ENCODE measurements around the gene MTURN. TPM values are rescaled to one million over a fixed set of nuclear protein-coding genes. Genes with fewer than 3 reads are reported as not detected.

Gene MTURN
- total RNA-seq, 4 donors from 2014 or later: 196 to 252 (median 225) TPM

GRCh38 chr7:30142710-30143109, 7.9 kb downstream of the MTURN start:
- peaks cover 38 to 100% (median 43%) of the 10 kb centered on the region in 3 donors for H3K4me1 ChIP-seq
- H3K27me3 ChIP-seq: no peaks in the 10 kb centered on the region
- H3K4me3 ChIP-seq: peak overlapping the region; percentile 8 to 11
- no peaks in the 10 kb centered on the region for H3K9me3 ChIP-seq
- TF ChIP-seq POLR2A (IDR thresholded peaks at IDR 0.05): peak in 1 of 2 donors; percentile 33
- TF ChIP-seq POLR2AphosphoS5 (IDR thresholded peaks at IDR 0.05): peak; percentile 76
- no peak for TF ChIP-seq EP300 (IDR thresholded peaks at IDR 0.05)
- TF ChIP-seq, protein P1, sequence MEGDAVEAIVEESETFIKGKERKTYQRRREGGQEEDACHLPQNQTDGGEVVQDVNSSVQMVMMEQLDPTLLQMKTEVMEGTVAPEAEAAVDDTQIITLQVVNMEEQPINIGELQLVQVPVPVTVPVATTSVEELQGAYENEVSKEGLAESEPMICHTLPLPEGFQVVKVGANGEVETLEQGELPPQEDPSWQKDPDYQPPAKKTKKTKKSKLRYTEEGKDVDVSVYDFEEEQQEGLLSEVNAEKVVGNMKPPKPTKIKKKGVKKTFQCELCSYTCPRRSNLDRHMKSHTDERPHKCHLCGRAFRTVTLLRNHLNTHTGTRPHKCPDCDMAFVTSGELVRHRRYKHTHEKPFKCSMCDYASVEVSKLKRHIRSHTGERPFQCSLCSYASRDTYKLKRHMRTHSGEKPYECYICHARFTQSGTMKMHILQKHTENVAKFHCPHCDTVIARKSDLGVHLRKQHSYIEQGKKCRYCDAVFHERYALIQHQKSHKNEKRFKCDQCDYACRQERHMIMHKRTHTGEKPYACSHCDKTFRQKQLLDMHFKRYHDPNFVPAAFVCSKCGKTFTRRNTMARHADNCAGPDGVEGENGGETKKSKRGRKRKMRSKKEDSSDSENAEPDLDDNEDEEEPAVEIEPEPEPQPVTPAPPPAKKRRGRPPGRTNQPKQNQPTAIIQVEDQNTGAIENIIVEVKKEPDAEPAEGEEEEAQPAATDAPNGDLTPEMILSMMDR (IDR thresholded peaks at IDR 0.05): peak in 1 of 4 experiments; percentile 1
- WGBS, 2 donors (ENCODE audit: low coverage in 1 of 2): 39 to 40% methylated on average over 8 to 9 of the region's 9 CpGs
- ATAC-seq: peak; percentile 88
- H3K27ac ChIP-seq: peak overlapping the region; percentile 85 to 97 (median 92)
- no peaks in the 10 kb centered on the region for H3K36me3 ChIP-seq

GRCh38 chr7:30143748-30144251, 9.0 kb downstream of the MTURN start:
- H3K4me1 ChIP-seq: peaks cover 38 to 100% (median 43%) of the 10 kb centered on the region in 3 donors
- WGBS, 2 donors (ENCODE audit: low coverage in 1 of 2): 100% methylated on average over 1 of the region's 1 CpG
- no peak for ATAC-seq

GRCh38 chr7:30144657-30145306, 10.0 kb downstream of the MTURN start:
- H3K4me3 ChIP-seq: no peak overlapping the region
- ATAC-seq: no peak
- no peak for TF ChIP-seq EP300 (IDR thresholded peaks at IDR 0.05)
- TF ChIP-seq, protein P1 (IDR thresholded peaks at IDR 0.05): no peak
- TF ChIP-seq POLR2AphosphoS5 (IDR thresholded peaks at IDR 0.05): no peak
- no peak for TF ChIP-seq POLR2A (IDR thresholded peaks at IDR 0.05)
- peaks cover 0 to 19% of the 10 kb centered on the region in 2 donors for H3K36me3 ChIP-seq
- peak overlapping the region; percentile 85 to 97 (median 92) for H3K27ac ChIP-seq
- H3K4me1 ChIP-seq: peaks cover 37 to 98% (median 43%) of the 10 kb centered on the region in 3 donors
- H3K27me3 ChIP-seq: no peaks in the 10 kb centered on the region
- no peaks in the 10 kb centered on the region for H3K9me3 ChIP-seq
- WGBS, 2 donors (ENCODE audit: low coverage in 1 of 2): 74 to 94% methylated on average over 4 of the region's 5 CpGs

More at GRCh38 chr7:30143748-30144251, 9.0 kb downstream of the MTURN start:
- H3K4me3 ChIP-seq: no peak overlapping the region
- TF ChIP-seq, protein P1 (IDR thresholded peaks at IDR 0.05): no peak
- TF ChIP-seq EP300 (IDR thresholded peaks at IDR 0.05) (no peak), POLR2A (IDR thresholded peaks at IDR 0.05) (no peak), POLR2AphosphoS5 (IDR thresholded peaks at IDR 0.05) (no peak)
- no peaks in the 10 kb centered on the region for H3K9me3 ChIP-seq
- H3K27ac ChIP-seq: peak overlapping the region; percentile 85 to 97 (median 92)
- peaks cover 0 to 9% of the 10 kb centered on the region in 2 donors for H3K36me3 ChIP-seq
- H3K27me3 ChIP-seq: no peaks in the 10 kb centered on the region

- Histone ChIP-seq H3K27ac (peak overlapping the region; percentile 30 to 93 (median 74)), H3K4me3 (no peak overlapping the region), H3K4me1 (peaks cover 34 to 93% (median 43%) of the 10 kb centered on the region in 3 donors), H3K9me3 (no peaks in the 10 kb centered on the region), H3K27me3 (no peaks in the 10 kb centered on the region), H3K36me3 (peaks cover 0 to 24% of the 10 kb centered on the region in 2 donors)
- TF ChIP-seq, protein P1 (IDR thresholded peaks at IDR 0.05): no peak
- TF ChIP-seq POLR2AphosphoS5 (IDR thresholded peaks at IDR 0.05) (no peak), EP300 (IDR thresholded peaks at IDR 0.05) (no peak), POLR2A (IDR thresholded peaks at IDR 0.05) (no peak)
- no peak for ATAC-seq
- 60 to 69% methylated on average over 5 to 6 of the region's 6 CpGs for WGBS, 2 donors (ENCODE audit: low coverage in 1 of 2)
Measured at GRCh38 chr7:30145426-30145970, 10.7 kb downstream of the MTURN start.
